SU-DHL-6 (cell line): Measurements from ENCODE around the gene GOSR2.

Experiments
- H2AFZ ChIP-seq: fragments of 200-600 bp; sonication (generic); 2 replicates; pipeline ENCODE4 v1.6.1; 2014; ENCODE audit warnings: low read depth, mild to moderate bottlenecking, moderate library complexity, mixed read lengths, antibody characterized with exemption, low read length; ENCODE audit not compliant: severe bottlenecking
- H3F3A ChIP-seq: fragments of 200-600 bp; shearing (Covaris generic); 2 replicates; pipeline ENCODE4 v1.6.0; 2016; ENCODE audit warnings: antibody characterized with exemption, mild to moderate bottlenecking; ENCODE audit not compliant: insufficient read depth
- H3K27ac ChIP-seq: fragments of 200-600 bp; sonication (generic); 2 replicates; pipeline ENCODE4 v1.5.1; 2016; ENCODE audit warnings: low read depth, mild to moderate bottlenecking, low read length, moderate library complexity, mixed read lengths
- H3K27me3 ChIP-seq: fragments of 200-600 bp; sonication (generic), shearing (Covaris generic); 2 replicates; pipeline ENCODE4 v1.6.0; 2014; ENCODE audit warnings: mild to moderate bottlenecking, low read length
- H3K36me3 ChIP-seq: fragments of 200-600 bp; sonication (generic); 2 replicates; pipeline ENCODE4 v1.6.1; 2014; ENCODE audit warnings: mild to moderate bottlenecking, low read length, mixed read lengths
- H3K4me2 ChIP-seq: fragments of 300-600, 200-600 bp; shearing (Covaris generic), sonication (generic); 2 replicates; pipeline ENCODE4 v1.6.0; 2014; ENCODE audit warnings: low read length, low read depth, mild to moderate bottlenecking; ENCODE audit not compliant: poor library complexity, severe bottlenecking
- H3K4me3 ChIP-seq: fragments of 200-600 bp; sonication (generic); 2 replicates; pipeline ENCODE4 v1.5.1; 2014; ENCODE audit warnings: antibody characterized with exemption, low read length, mild to moderate bottlenecking, mixed read lengths; ENCODE audit not compliant: insufficient read depth, poor library complexity, severe bottlenecking
- H3K79me2 ChIP-seq: fragments of 200-600 bp; sonication (generic); 2 replicates; pipeline ENCODE4 v1.6.1; 2014; ENCODE audit warnings: mild to moderate bottlenecking, low read length, moderate library complexity; ENCODE audit not compliant: insufficient read depth
- H3K9ac ChIP-seq: fragments of 200-600 bp; sonication (generic); 2 replicates; pipeline ENCODE4 v1.7.0; 2014; ENCODE audit warnings: mild to moderate bottlenecking, low read length
- H3K9me2 ChIP-seq: fragments of 200-600 bp; sonication (generic); replicated peaks from 2 replicates; pipeline ENCODE4 v1.6.1; 2014; ENCODE audit warnings: low read length; ENCODE audit not compliant: insufficient read depth
- H3K9me3 ChIP-seq: fragments of 200-600 bp; sonication (generic); 2 replicates; pipeline ENCODE4 v1.6.1; 2014; ENCODE audit warnings: low read length, mixed read lengths; ENCODE audit not compliant: insufficient read depth
- H4K20me1 ChIP-seq: fragments of 200-600 bp; sonication (generic); 2 replicates; pipeline ENCODE4 v1.6.1; 2014; ENCODE audit warnings: low read depth, mild to moderate bottlenecking, antibody characterized with exemption, low read length, moderate library complexity, mixed read lengths
- CTCF ChIP-seq: fragments of 200-600 bp; sonication (generic); IDR thresholded peaks from one replicate; pipeline ENCODE4 v1.5.1; 2017; ENCODE audit warnings: antibody characterized with exemption, mild to moderate bottlenecking, low read length, moderate library complexity; ENCODE audit not compliant: insufficient read depth, poor library complexity, severe bottlenecking
- EZH2phosphoT487 ChIP-seq: fragments of 200-600 bp; sonication (generic), shearing (Covaris generic); conservative IDR thresholded peaks from 2 replicates; pipeline ENCODE4 v1.6.1; 2018; ENCODE audit warnings: mild to moderate bottlenecking, antibody characterized with exemption, low read length, moderate library complexity, mixed read lengths

The GOSR2 gene

GRCh38 chr17:46877466-46877865 lies 45.5 kb upstream of the GOSR2 start:
- Histone ChIP-seq H3K9me2 (no peaks in the 10 kb centered on the region), H3K79me2 (no peaks in the 10 kb centered on the region), H3K36me3 (no peaks in the 10 kb centered on the region), H2AFZ (no peak overlapping the region), H3K9me3 (no peaks in the 10 kb centered on the region), H3K4me3 (no peak overlapping the region), H3F3A (no peaks in the 10 kb centered on the region), H3K9ac (no peak overlapping the region), H3K27ac (no peak overlapping the region), H3K4me2 (no peak overlapping the region), H3K27me3 (no peaks in the 10 kb centered on the region), H4K20me1 (no peaks in the 10 kb centered on the region)
- TF ChIP-seq CTCF, result no peak
- TF ChIP-seq EZH2phosphoT487, result no peak

GRCh38 chr17:46878055-46878454 lies 44.9 kb upstream of the GOSR2 start:
- H3K27ac ChIP-seq, result no peak overlapping the region
- no peaks in the 10 kb centered on the region for H3K79me2 ChIP-seq
- no peak overlapping the region for H3K4me3 ChIP-seq
- no peak overlapping the region for H3K4me2 ChIP-seq
- no peaks in the 10 kb centered on the region for H3K27me3 ChIP-seq
- no peaks in the 10 kb centered on the region for H3F3A ChIP-seq
- TF ChIP-seq CTCF, result no peak
- no peak for TF ChIP-seq EZH2phosphoT487
- no peak overlapping the region for H3K9ac ChIP-seq
- no peaks in the 10 kb centered on the region for H3K36me3 ChIP-seq
- no peaks in the 10 kb centered on the region for H4K20me1 ChIP-seq
- no peaks in the 10 kb centered on the region for H3K9me2 ChIP-seq
- H3K9me3 ChIP-seq, result no peaks in the 10 kb centered on the region
- H2AFZ ChIP-seq, result no peak overlapping the region

GRCh38 chr17:46879101-46879500 lies 43.9 kb upstream of the GOSR2 start:
- H2AFZ ChIP-seq, result no peak overlapping the region
- H3F3A ChIP-seq, result no peaks in the 10 kb centered on the region
- no peaks in the 10 kb centered on the region for H4K20me1 ChIP-seq
- no peak overlapping the region for H3K4me3 ChIP-seq
- no peaks in the 10 kb centered on the region for H3K9me3 ChIP-seq
- no peak overlapping the region for H3K4me2 ChIP-seq
- H3K36me3 ChIP-seq, result no peaks in the 10 kb centered on the region
- no peaks in the 10 kb centered on the region for H3K27me3 ChIP-seq
- H3K9ac ChIP-seq, result no peak overlapping the region
- H3K9me2 ChIP-seq, result no peaks in the 10 kb centered on the region
- H3K27ac ChIP-seq, result no peak overlapping the region
- no peaks in the 10 kb centered on the region for H3K79me2 ChIP-seq
- TF ChIP-seq CTCF, result no peak
- TF ChIP-seq EZH2phosphoT487, result no peak

- Histone ChIP-seq H3K36me3 (no peaks in the 10 kb centered on the region), H3K9ac (no peak overlapping the region), H3K27me3 (no peaks in the 10 kb centered on the region), H3K9me3 (no peaks in the 10 kb centered on the region), H2AFZ (no peak overlapping the region), H3K4me3 (no peak overlapping the region), H3K27ac (no peak overlapping the region), H3K79me2 (no peaks in the 10 kb centered on the region), H3K9me2 (no peaks in the 10 kb centered on the region), H3K4me2 (no peak overlapping the region), H3F3A (no peaks in the 10 kb centered on the region), H4K20me1 (no peaks in the 10 kb centered on the region)
- TF ChIP-seq EZH2phosphoT487 (no peak), CTCF (no peak)
Observed at GRCh38 chr17:46881015-46881414, 41.9 kb upstream of the GOSR2 start.
